ENCODE measurements around the gene COL26A1.

GRCh38 chr7:101468546-101469275 lies 106.0 kb downstream of the COL26A1 start:
- TF ChIP-seq CTCF (IDR thresholded peaks at IDR 0.05) (no peak), ZFX (IDR thresholded peaks at IDR 0.05; ENCODE audit: borderline replicate concordance) (no peak)
